Rectal smooth muscle tissue (tissue), 1 donor: Measurements from ENCODE around the gene IFNGR2.
"Not testable (repeated sequence)": the region's sequence is repeated elsewhere in the genome, so short reads cannot be mapped to it uniquely, and the experiment has no call there.

Experiments used
- H3K27ac ChIP-seq: one replicate; pipeline ENCODE4 v1.7.0; 2013; ENCODE audit warnings: low read depth, low read length, inconsistent platforms
- H3K27me3 ChIP-seq: one replicate; pipeline ENCODE4 v1.7.0; 2013; ENCODE audit warnings: low read length; ENCODE audit not compliant: control insufficient read depth, insufficient read depth
- H3K36me3 ChIP-seq: one replicate; pipeline ENCODE4 v1.7.0; 2013; ENCODE audit warnings: low read length; ENCODE audit not compliant: control insufficient read depth, insufficient read depth
- H3K4me1 ChIP-seq: one replicate; pipeline ENCODE4 v1.7.0; 2013; ENCODE audit warnings: low read length; ENCODE audit not compliant: control insufficient read depth, insufficient read depth
- H3K4me3 ChIP-seq: one replicate; pipeline ENCODE4 v1.7.0; 2013; ENCODE audit warnings: low read length
- H3K9ac ChIP-seq: one replicate; pipeline ENCODE4 v1.7.0; 2013; ENCODE audit warnings: low read length

Gene IFNGR2, protein sequence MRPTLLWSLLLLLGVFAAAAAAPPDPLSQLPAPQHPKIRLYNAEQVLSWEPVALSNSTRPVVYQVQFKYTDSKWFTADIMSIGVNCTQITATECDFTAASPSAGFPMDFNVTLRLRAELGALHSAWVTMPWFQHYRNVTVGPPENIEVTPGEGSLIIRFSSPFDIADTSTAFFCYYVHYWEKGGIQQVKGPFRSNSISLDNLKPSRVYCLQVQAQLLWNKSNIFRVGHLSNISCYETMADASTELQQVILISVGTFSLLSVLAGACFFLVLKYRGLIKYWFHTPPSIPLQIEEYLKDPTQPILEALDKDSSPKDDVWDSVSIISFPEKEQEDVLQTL

DNA sequence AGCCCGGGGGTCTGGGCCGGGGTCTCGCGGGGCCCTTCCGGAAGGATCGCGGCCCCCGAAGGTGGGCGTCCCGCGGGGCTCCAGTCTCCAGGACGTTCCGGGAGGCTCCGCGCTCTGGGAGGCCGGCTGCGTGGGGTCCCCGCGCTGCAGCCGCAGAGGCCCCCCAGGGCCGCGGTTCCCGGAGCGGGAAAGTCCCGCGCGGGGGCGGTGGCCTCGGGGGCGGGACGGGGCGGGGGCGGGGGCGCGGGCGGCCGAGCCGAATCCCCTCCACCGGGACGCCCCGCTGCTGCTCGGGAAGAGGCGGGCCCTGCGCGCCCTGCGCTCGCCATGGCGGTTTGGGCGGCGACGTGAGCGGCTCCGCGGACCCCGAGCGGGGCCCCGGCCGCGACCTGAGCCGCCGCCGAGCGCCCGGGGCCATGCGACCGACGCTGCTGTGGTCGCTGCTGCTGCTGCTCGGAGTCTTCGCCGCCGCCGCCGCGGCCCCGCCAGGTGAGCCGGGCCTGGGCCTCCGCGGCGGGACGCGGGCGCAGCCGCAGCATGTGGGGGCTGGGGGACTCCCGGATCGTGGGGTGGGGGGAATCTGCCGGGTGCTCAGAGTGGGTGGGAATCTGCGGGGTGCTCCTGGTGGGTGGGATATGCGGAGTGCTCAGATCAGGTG is at the start of gene IFNGR2:
TSS of gene IFNGR2 (plus strand) at position 286 of the 658 bp plus-strand sequence. CDS start at position 417, 131 bp downstream.
- H3K27me3 ChIP-seq: no peaks in the 10 kb centered on the region
- peak within 1 kb of the TSS; percentile 87 for H3K27ac ChIP-seq
- H3K36me3 ChIP-seq: no peaks in the 10 kb centered on the region
- H3K4me3 ChIP-seq: peak within 1 kb of the TSS; percentile 78
- no peaks in the 10 kb centered on the region for H3K4me1 ChIP-seq
- peak within 1 kb of the TSS; percentile 73 for H3K9ac ChIP-seq

DNA sequence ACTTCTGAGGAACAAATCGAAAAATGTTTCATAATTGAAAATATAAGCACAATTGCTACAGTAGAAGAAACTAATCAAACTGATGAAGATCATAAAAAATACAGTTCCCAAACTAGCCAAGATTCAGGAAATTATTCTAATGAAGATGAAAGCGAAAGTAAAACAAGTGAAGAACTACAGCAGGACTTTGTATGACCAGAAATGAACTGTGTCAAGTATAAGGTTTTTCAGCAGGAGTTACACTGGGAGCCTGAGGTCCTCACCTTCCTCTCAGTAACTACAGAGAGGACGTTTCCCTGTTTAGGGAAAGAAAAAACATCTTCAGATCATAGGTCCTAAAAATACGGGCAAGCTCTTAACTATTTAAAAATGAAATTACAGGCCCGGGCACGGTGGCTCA is 47.9 kb upstream of the IFNGR2 start:
- Histone ChIP-seq H3K4me3 (no peak overlapping the region), H3K36me3 (peaks cover 12% of the 10 kb centered on the region), H3K9ac (no peak overlapping the region), H3K4me1 (no peaks in the 10 kb centered on the region), H3K27ac (no peak overlapping the region), H3K27me3 (no peaks in the 10 kb centered on the region)

- Histone ChIP-seq H3K4me1 (no peaks in the 10 kb centered on the region), H3K4me3 (no peak overlapping the region), H3K9ac (no peak overlapping the region), H3K27ac (no peak overlapping the region), H3K27me3 (no peaks in the 10 kb centered on the region), H3K36me3 (peaks cover 11% of the 10 kb centered on the region)
Observed at GRCh38 chr21:33355996-33356395, 47.2 kb upstream of the IFNGR2 start.

DNA sequence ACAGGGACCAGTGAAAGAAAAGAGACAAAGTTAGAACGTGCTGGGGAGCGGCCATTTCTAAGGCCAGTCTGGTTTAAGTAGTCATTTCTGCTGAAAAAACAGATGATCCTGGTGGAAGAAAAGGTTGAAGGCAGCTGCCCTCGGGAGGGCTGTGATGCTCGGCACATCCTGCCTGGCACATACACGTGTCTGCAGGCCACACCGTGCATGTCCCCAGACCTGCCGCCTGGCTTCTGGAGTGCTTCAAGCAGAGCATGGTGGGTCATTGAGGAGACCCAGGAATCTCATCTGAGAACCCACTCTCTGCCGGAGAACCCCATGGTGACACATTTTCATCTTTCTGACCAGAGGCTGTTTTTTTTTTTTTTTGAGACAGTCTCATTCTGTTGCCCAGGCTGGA is 46.0 kb upstream of the IFNGR2 start:
- Histone ChIP-seq H3K27me3 (no peaks in the 10 kb centered on the region), H3K4me1 (peaks cover 4% of the 10 kb centered on the region), H3K4me3 (no peak overlapping the region), H3K36me3 (peaks cover 8% of the 10 kb centered on the region), H3K27ac (no peak overlapping the region), H3K9ac (no peak overlapping the region)

GRCh38 chr21:33359446-33359845 is 43.8 kb upstream of the IFNGR2 start:
- Histone ChIP-seq H3K4me3 (no peak overlapping the region), H3K4me1 (peaks cover 4% of the 10 kb centered on the region), H3K27me3 (no peaks in the 10 kb centered on the region), H3K27ac (no peak overlapping the region), H3K9ac (no peak overlapping the region), H3K36me3 (peaks cover 8% of the 10 kb centered on the region)

GRCh38 chr21:33360281-33360680 is 42.9 kb upstream of the IFNGR2 start:
- Histone ChIP-seq H3K27ac (no peak overlapping the region), H3K4me1 (peaks cover 4% of the 10 kb centered on the region)

GRCh38 chr21:33360881-33361602 is 42.2 kb upstream of the IFNGR2 start:
- no peak overlapping the region for H3K9ac ChIP-seq

More at GRCh38 chr21:33360281-33360680, 42.9 kb upstream of the IFNGR2 start:
- no peaks in the 10 kb centered on the region for H3K27me3 ChIP-seq
- peaks cover 8% of the 10 kb centered on the region for H3K36me3 ChIP-seq
- H3K4me3 ChIP-seq: no peak overlapping the region
- no peak overlapping the region for H3K9ac ChIP-seq

DNA sequence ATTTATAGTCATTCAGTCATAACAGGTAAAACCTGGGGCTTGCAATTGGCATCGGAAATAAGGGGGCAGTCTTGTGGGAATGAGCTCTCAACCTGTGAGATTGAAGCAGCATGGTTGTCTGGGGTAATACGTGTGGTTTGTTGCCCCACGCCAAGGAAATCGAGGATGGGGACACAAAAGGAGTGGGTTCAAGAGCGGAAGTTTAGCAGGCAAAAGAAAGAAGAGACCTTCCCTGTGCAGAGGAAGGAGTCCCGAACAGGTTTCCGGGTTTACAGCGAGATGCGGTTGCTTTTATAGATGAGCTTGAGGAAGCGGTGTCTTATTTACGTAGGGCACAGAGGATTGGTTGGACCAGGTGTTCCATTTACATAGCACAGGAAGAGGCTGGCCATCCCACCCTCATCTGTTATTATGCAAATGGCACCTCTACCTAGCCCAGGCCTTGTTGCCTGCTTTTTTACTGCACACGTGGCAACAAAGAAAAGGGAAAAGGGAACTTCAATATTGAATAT is 41.1 kb upstream of the IFNGR2 start:
- peaks cover 4% of the 10 kb centered on the region for H3K4me1 ChIP-seq
- no peak overlapping the region for H3K9ac ChIP-seq
- peaks cover 2% of the 10 kb centered on the region for H3K36me3 ChIP-seq
- no peak overlapping the region for H3K27ac ChIP-seq
- H3K27me3 ChIP-seq: no peaks in the 10 kb centered on the region
- H3K4me3 ChIP-seq: peak overlapping the region; percentile 45

More at GRCh38 chr21:33360881-33361602, 42.2 kb upstream of the IFNGR2 start:
- peaks cover 4% of the 10 kb centered on the region for H3K4me1 ChIP-seq
- no peak overlapping the region for H3K27ac ChIP-seq
- H3K36me3 ChIP-seq: peaks cover 5% of the 10 kb centered on the region
- H3K4me3 ChIP-seq: peak overlapping the region; percentile 45
- H3K27me3 ChIP-seq: no peaks in the 10 kb centered on the region

- H3K27me3 ChIP-seq, H3K9ac ChIP-seq, H3K36me3 ChIP-seq, H3K4me1 ChIP-seq, H3K4me3 ChIP-seq, H3K27ac ChIP-seq: not testable (repeated sequence)
Observed at GRCh38 chr21:33363911-33364609, 39.2 kb upstream of the IFNGR2 start.

DNA sequence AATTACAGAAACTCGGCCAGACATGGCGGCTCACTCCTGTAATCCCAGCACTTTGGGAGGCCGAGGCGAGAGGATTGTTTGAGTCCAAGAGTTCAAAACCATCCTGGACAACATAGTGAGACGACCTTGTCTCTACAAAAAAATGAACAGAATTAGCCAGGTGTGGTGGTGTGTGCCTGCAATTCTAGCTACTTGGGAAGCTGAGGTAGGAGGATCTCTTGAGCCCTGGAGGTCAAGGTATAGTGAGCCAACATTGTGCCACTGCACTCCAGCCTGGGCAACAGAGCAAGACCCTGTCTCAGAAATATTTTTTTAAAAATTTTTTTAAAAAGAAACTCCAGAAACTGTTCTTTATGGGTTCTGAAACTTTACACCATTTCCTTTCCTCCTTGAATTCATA is 38.4 kb upstream of the IFNGR2 start:
- H3K4me1 ChIP-seq: peaks cover 4% of the 10 kb centered on the region
- H3K4me3 ChIP-seq: no peak overlapping the region
- no peaks in the 10 kb centered on the region for H3K36me3 ChIP-seq
- H3K27ac ChIP-seq: no peak overlapping the region
- H3K27me3 ChIP-seq: no peaks in the 10 kb centered on the region
- no peak overlapping the region for H3K9ac ChIP-seq

- H3K9ac ChIP-seq: no peak overlapping the region
- no peaks in the 10 kb centered on the region for H3K4me1 ChIP-seq
- no peaks in the 10 kb centered on the region for H3K36me3 ChIP-seq
- no peaks in the 10 kb centered on the region for H3K27me3 ChIP-seq
- H3K4me3 ChIP-seq: no peak overlapping the region
- no peak overlapping the region for H3K27ac ChIP-seq
Observed at GRCh38 chr21:33367309-33367973, 35.8 kb upstream of the IFNGR2 start.
